ENCODE results near the gene MDN1.

MDN1 gene

GRCh38 chr6:89807581-89807980, 12.0 kb downstream of the MDN1 start:
- no peak for TF ChIP-seq CTCF (IDR thresholded peaks at IDR 0.05; ENCODE audit: low read depth, low read length, missing control alignments)
- H3K4me3 ChIP-seq (replicated peaks; ENCODE audit: low read depth, low read length), result no peak overlapping the region
- no peak for DNase-seq (ENCODE audit: extremely low read depth, low read depth)

- no peak for TF ChIP-seq CTCF (IDR thresholded peaks at IDR 0.05; ENCODE audit: low read depth, low read length, missing control alignments)
- H3K4me3 ChIP-seq (replicated peaks; ENCODE audit: low read depth, low read length), result no peak overlapping the region
- no peak for DNase-seq (ENCODE audit: extremely low read depth, low read depth)
Observed at GRCh38 chr6:89805814-89806371, 13.7 kb downstream of the MDN1 start.

- no peak for DNase-seq (ENCODE audit: extremely low read depth, low read depth)
- TF ChIP-seq CTCF (IDR thresholded peaks at IDR 0.05; ENCODE audit: low read depth, low read length, missing control alignments), result no peak
- H3K4me3 ChIP-seq (replicated peaks; ENCODE audit: low read depth, low read length), result no peak overlapping the region
Observed at GRCh38 chr6:89803271-89803670, 16.3 kb downstream of the MDN1 start.

- no peak for TF ChIP-seq CTCF (IDR thresholded peaks at IDR 0.05; ENCODE audit: low read depth, low read length, missing control alignments)
Observed at GRCh38 chr6:89799756-89800155, 19.8 kb downstream of the MDN1 start.

GRCh38 chr6:89799096-89799495, 20.5 kb downstream of the MDN1 start:
- DNase-seq (ENCODE audit: extremely low read depth, low read depth), result no peak
- TF ChIP-seq CTCF (IDR thresholded peaks at IDR 0.05; ENCODE audit: low read depth, low read length, missing control alignments), result no peak
- H3K4me3 ChIP-seq (replicated peaks; ENCODE audit: low read depth, low read length), result no peak overlapping the region

More at GRCh38 chr6:89799756-89800155, 19.8 kb downstream of the MDN1 start:
- H3K4me3 ChIP-seq (replicated peaks; ENCODE audit: low read depth, low read length), result no peak overlapping the region
- DNase-seq (ENCODE audit: extremely low read depth, low read depth), result no peak

DNA sequence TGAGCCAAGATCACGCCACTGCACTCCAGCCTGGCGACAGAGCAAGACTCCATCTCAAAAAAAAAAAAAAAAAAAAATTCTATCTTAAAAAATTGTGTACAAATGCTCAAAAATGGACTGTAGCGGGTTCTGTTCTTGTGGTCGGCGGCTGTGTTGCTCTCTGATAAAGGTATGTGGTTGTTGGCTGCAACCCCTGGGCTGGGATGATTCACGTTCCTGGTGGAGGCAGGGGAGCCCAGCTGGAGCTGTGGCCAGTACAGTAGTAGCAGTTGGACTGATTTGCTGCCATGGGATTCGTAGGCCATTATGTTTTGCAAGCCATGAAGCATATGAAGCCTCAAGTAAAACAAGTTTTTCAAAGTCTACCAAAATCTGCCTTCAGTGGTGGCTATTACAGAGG, 22.3 kb downstream of the MDN1 start:
- no peak overlapping the region for H3K4me3 ChIP-seq (replicated peaks; ENCODE audit: low read depth, low read length)
- TF ChIP-seq CTCF (IDR thresholded peaks at IDR 0.05; ENCODE audit: low read depth, low read length, missing control alignments), result no peak
- DNase-seq (ENCODE audit: extremely low read depth, low read depth), result no peak

GRCh38 chr6:89794324-89794723, 25.3 kb downstream of the MDN1 start:
- H3K4me3 ChIP-seq (replicated peaks; ENCODE audit: low read depth, low read length), result no peak overlapping the region
- DNase-seq (ENCODE audit: extremely low read depth, low read depth), result no peak
- TF ChIP-seq CTCF (IDR thresholded peaks at IDR 0.05; ENCODE audit: low read depth, low read length, missing control alignments), result no peak
